Endodermal cell (in vitro differentiated cells): ENCODE measurements around the gene RERE. TPM values are rescaled to one million over a fixed set of nuclear protein-coding genes. Genes with fewer than 3 reads are reported as not detected.

Experiments
- DNase-seq: peaks from one replicate; pipeline ENCODE4 v3.0.0-alpha.2; 2017
- H3K27ac ChIP-seq: 2 replicates; pipeline ENCODE4 v1.5.1; 2013; ENCODE audit warnings: mild to moderate bottlenecking, low read depth, low read length, moderate library complexity
- H3K27me3 ChIP-seq: 2 replicates; pipeline ENCODE4 v1.6.1; 2013; ENCODE audit warnings: mild to moderate bottlenecking, low read length, moderate library complexity; ENCODE audit not compliant: insufficient read depth, control insufficient read depth, poor library complexity, severe bottlenecking
- H3K36me3 ChIP-seq: 2 replicates; pipeline ENCODE4 v1.7.0; 2013; ENCODE audit warnings: mild to moderate bottlenecking, low read length, moderate library complexity; ENCODE audit not compliant: control insufficient read depth, insufficient read depth
- H3K4me1 ChIP-seq: one replicate; pipeline ENCODE4 v1.7.0; 2013; ENCODE audit warnings: low read length; ENCODE audit not compliant: control insufficient read depth, insufficient read depth
- H3K4me3 ChIP-seq: 2 replicates; pipeline ENCODE4 v1.5.1; 2013; ENCODE audit warnings: mild to moderate bottlenecking, low read length, moderate library complexity
- H3K9ac ChIP-seq: 2 replicates; pipeline ENCODE4 v1.6.1; 2013; ENCODE audit warnings: mild to moderate bottlenecking, low read length, moderate library complexity; ENCODE audit not compliant: poor library complexity, severe bottlenecking; ENCODE audit errors: extremely low read depth
- H3K9me3 ChIP-seq: 2 replicates; pipeline ENCODE4 v1.6.1; 2013; ENCODE audit warnings: mild to moderate bottlenecking, low read length, moderate library complexity; ENCODE audit not compliant: control insufficient read depth
- H3K27ac Mint-ChIP-seq: 2 replicates; pipeline ENCODE4 v1.8.0; 2020; ENCODE audit warnings: mixed read lengths
- H3K27me3 Mint-ChIP-seq: 2 replicates; pipeline ENCODE4 v1.8.0; 2021; ENCODE audit warnings: mild to moderate bottlenecking, mixed read lengths; ENCODE audit not compliant: insufficient read depth
- H3K36me3 Mint-ChIP-seq: 2 replicates; pipeline ENCODE4 v1.8.0; 2020; ENCODE audit warnings: low read depth, mixed read lengths
- H3K4me1 Mint-ChIP-seq: 2 replicates; pipeline ENCODE4 v1.8.0; 2020; ENCODE audit warnings: mixed read lengths
- H3K4me3 Mint-ChIP-seq: 2 replicates; pipeline ENCODE4 v1.8.0; 2020; ENCODE audit warnings: mild to moderate bottlenecking, moderate library complexity, mixed read lengths
- H3K9me3 Mint-ChIP-seq: 2 replicates; pipeline ENCODE4 v1.8.0; 2020; ENCODE audit warnings: mild to moderate bottlenecking, mixed read lengths
- CTCF ChIP-seq: fragments of 200-600 bp; sonication (generic); conservative IDR thresholded peaks from 2 replicates; pipeline ENCODE4 v1.5.0; 2021; ENCODE audit warnings: antibody characterized with exemption, mild to moderate bottlenecking
- WGBS, 2 experiments: methylation state at CpG; one replicate each; pipeline versions ENCODE4 v1.1.5 to v1.1.7; 2013; ENCODE audit warnings: missing lambda C conversion rate in 2 of 2, mixed read lengths in 1 of 2; ENCODE audit not compliant: insufficient coverage in 1 of 2, insufficient read length in 1 of 2; 5-methylcytosine and 5-hydroxymethylcytosine counted together
- total RNA-seq, 2 donors: library from RNA; stranded (reverse); fragmentation: NEBNext Ultra II Directional in 1 of 2; extraction: Animal tissue kit (Norgen Biotek cat#: 25700) in 1 of 2; gene quantifications; 2 replicates in 1 of 2; 3 replicates in 1 of 2; pipeline ENCODE4 v1.2.1, GENCODE V29; 2021

The RERE gene
- total RNA-seq, 2 donors from 2014 or later = 159 to 179 TPM

GRCh38 chr1:8328271-8328670 is 489.2 kb downstream of the RERE start:
- Histone ChIP-seq H3K27ac (no peak overlapping the region), H3K9ac (no peak overlapping the region), H3K27me3 (no peaks in the 10 kb centered on the region), H3K4me3 (no peak overlapping the region), H3K36me3 (no peaks in the 10 kb centered on the region), H3K9me3 (no peaks in the 10 kb centered on the region), H3K4me1 (no peaks in the 10 kb centered on the region)
- Mint-ChIP-seq H3K4me1 (no peaks in the 10 kb centered on the region), H3K9me3 (no peaks in the 10 kb centered on the region), H3K27me3 (no peaks in the 10 kb centered on the region), H3K4me3 (no peak overlapping the region), H3K36me3 (no peaks in the 10 kb centered on the region), H3K27ac (no peak overlapping the region)
- 93 to 98% methylated on average over 14 to 18 of the region's 18 CpGs for WGBS, 2 experiments
- no peak for DNase-seq
- no peak for TF ChIP-seq CTCF

- Mint-ChIP-seq H3K9me3 (no peaks in the 10 kb centered on the region), H3K4me1 (no peaks in the 10 kb centered on the region), H3K36me3 (no peaks in the 10 kb centered on the region), H3K27me3 (peaks cover under 1% of the 10 kb centered on the region), H3K27ac (no peak overlapping the region), H3K4me3 (no peak overlapping the region)
- Histone ChIP-seq H3K4me3 (no peak overlapping the region), H3K27ac (no peak overlapping the region), H3K4me1 (no peaks in the 10 kb centered on the region), H3K9me3 (no peaks in the 10 kb centered on the region), H3K27me3 (no peaks in the 10 kb centered on the region), H3K36me3 (no peaks in the 10 kb centered on the region), H3K9ac (no peak overlapping the region)
- no peak for TF ChIP-seq CTCF
- DNase-seq = no peak
- WGBS, 2 experiments = 96% methylated on average over 12 to 13 of the region's 13 CpGs
Measured at GRCh38 chr1:8326265-8326664, 491.2 kb downstream of the RERE start.

- no peaks in the 10 kb centered on the region for H3K4me1 ChIP-seq
- Mint-ChIP-seq H3K27ac (no peak overlapping the region), H3K4me3 (no peak overlapping the region), H3K9me3 (no peaks in the 10 kb centered on the region), H3K36me3 (no peaks in the 10 kb centered on the region), H3K4me1 (no peaks in the 10 kb centered on the region), H3K27me3 (peaks cover 6% of the 10 kb centered on the region)
- H3K4me3 ChIP-seq = no peak overlapping the region
- no peak for TF ChIP-seq CTCF
- no peaks in the 10 kb centered on the region for H3K36me3 ChIP-seq
- WGBS, 2 experiments = 95 to 97% methylated on average over 20 to 21 of the region's 21 CpGs
- H3K27ac ChIP-seq = no peak overlapping the region
- no peak overlapping the region for H3K9ac ChIP-seq
- no peak for DNase-seq
- H3K9me3 ChIP-seq = no peaks in the 10 kb centered on the region
- H3K27me3 ChIP-seq = no peaks in the 10 kb centered on the region
Measured at GRCh38 chr1:8325771-8326170, 491.7 kb downstream of the RERE start.
